ENCODE results near the gene ENPP1.
"Not testable (repeated sequence)": the region's sequence is repeated elsewhere in the genome, so short reads cannot be mapped to it uniquely, and the experiment has no call there.

The ENPP1 gene

GRCh38 chr6:131897621-131898020, 89.8 kb downstream of the ENPP1 start:
- TF ChIP-seq CTCF (IDR thresholded peaks at IDR 0.05; ENCODE audit: low read depth, low read length, missing control alignments) = no peak
- DNase-seq (ENCODE audit: low read depth) = no peak
- no peak overlapping the region for H3K4me3 ChIP-seq (ENCODE audit: low read depth, low read length)
- in situ Hi-C loops (cut with HindIII; ENCODE audit: low sequenced_read_pairs) = no loop called here

GRCh38 chr6:131898718-131899117, 90.9 kb downstream of the ENPP1 start:
- no peak for TF ChIP-seq CTCF (IDR thresholded peaks at IDR 0.05; ENCODE audit: low read depth, low read length, missing control alignments)
- in situ Hi-C loops (cut with HindIII; ENCODE audit: low sequenced_read_pairs) = no loop called here
- no peak overlapping the region for H3K4me3 ChIP-seq (ENCODE audit: low read depth, low read length)
- no peak for DNase-seq (ENCODE audit: low read depth)

GRCh38 chr6:131900231-131900630, 92.4 kb downstream of the ENPP1 start:
- DNase-seq (ENCODE audit: low read depth) = no peak
- no peak for TF ChIP-seq CTCF (IDR thresholded peaks at IDR 0.05; ENCODE audit: low read depth, low read length, missing control alignments)
- in situ Hi-C loops (cut with HindIII; ENCODE audit: low sequenced_read_pairs) = no loop called here
- no peak overlapping the region for H3K4me3 ChIP-seq (ENCODE audit: low read depth, low read length)

- in situ Hi-C loops (cut with HindIII; ENCODE audit: low sequenced_read_pairs); DNase-seq (ENCODE audit: low read depth); H3K4me3 ChIP-seq (ENCODE audit: low read depth, low read length): not testable (repeated sequence)
Observed at GRCh38 chr6:131901326-131901873, 93.6 kb downstream of the ENPP1 start.

GRCh38 chr6:131903734-131904133, 95.9 kb downstream of the ENPP1 start:
- H3K4me3 ChIP-seq (ENCODE audit: low read depth, low read length); DNase-seq (ENCODE audit: low read depth); in situ Hi-C loops (cut with HindIII; ENCODE audit: low sequenced_read_pairs): not testable (repeated sequence)

GRCh38 chr6:131908787-131909186, 101.0 kb downstream of the ENPP1 start:
- H3K4me3 ChIP-seq (ENCODE audit: low read depth, low read length); in situ Hi-C loops (cut with HindIII; ENCODE audit: low sequenced_read_pairs); DNase-seq (ENCODE audit: low read depth): not testable (repeated sequence)

- in situ Hi-C loops (cut with HindIII; ENCODE audit: low sequenced_read_pairs) = no loop called here
Observed at GRCh38 chr6:131909408-131910218, 101.8 kb downstream of the ENPP1 start.

More at GRCh38 chr6:131909408-131910218, 101.8 kb downstream of the ENPP1 start:
- peak; percentile 86 for TF ChIP-seq CTCF (IDR thresholded peaks at IDR 0.05; ENCODE audit: low read depth, low read length, missing control alignments)
- DNase-seq (ENCODE audit: low read depth) = peak; percentile 62
- no peak overlapping the region for H3K4me3 ChIP-seq (ENCODE audit: low read depth, low read length)
